H1 (cell line): Measurements from ENCODE around the gene MR1. TPM values are rescaled to one million over a fixed set of nuclear protein-coding genes. Genes with fewer than 3 reads are reported as not detected.

Experiments used
- MAFK ChIP-seq: IDR thresholded peaks from 2 replicates; pipeline ENCODE4 v1.6.1; 2012; ENCODE audit warnings: low read depth, mild to moderate bottlenecking, improper control_type of control experiment, low read length
- SRF ChIP-seq: IDR thresholded peaks from 2 replicates; pipeline ENCODE4 v1.6.1; 2011; ENCODE audit warnings: mild to moderate bottlenecking, low read depth, low read length, moderate library complexity
- polyA plus RNA-seq, 7 experiments: library from polyadenylated mRNA; depleted of rRNA in 3 of 7; stranded (reverse) in 5 of 7; unstranded in 2 of 7; fragments of >200 nt in 5 of 7; fragments of 200-250 nt in 2 of 7; gene quantifications; 1 replicate in 5 of 7; 2 replicates in 1 of 7; 4 replicates in 1 of 7; pipeline versions ENCODE4 v1.2.1 to v1.2.3, GENCODE V29; 2011 to 2013; ENCODE audit warnings: missing spikeins in 2 of 7, mixed read lengths in 2 of 7
- total RNA-seq: library from RNA; stranded (reverse); fragmentation: NEBNext Ultra II Directional; extraction: Animal tissue kit (Norgen Biotek cat#: 25700); gene quantifications from 2 replicates; pipeline ENCODE4 v1.2.1, GENCODE V29; 2021
- TF ChIP-seq, protein P1 (sequence below): fragments of 300-600 bp; sonication (generic); IDR thresholded peaks from 2 replicates; pipeline ENCODE4 v1.7.1; 2012; ENCODE audit warnings: low read length, moderate library complexity, mild to moderate bottlenecking, inconsistent platforms; ENCODE audit not compliant: insufficient replicate concordance

Gene MR1
- total and polyA plus RNA-seq, 2 of the 8 experiments (the other 6 are each of a cell fraction or from before 2014, with no cell fraction given): 0.09 TPM; not detected in 1

DNA sequence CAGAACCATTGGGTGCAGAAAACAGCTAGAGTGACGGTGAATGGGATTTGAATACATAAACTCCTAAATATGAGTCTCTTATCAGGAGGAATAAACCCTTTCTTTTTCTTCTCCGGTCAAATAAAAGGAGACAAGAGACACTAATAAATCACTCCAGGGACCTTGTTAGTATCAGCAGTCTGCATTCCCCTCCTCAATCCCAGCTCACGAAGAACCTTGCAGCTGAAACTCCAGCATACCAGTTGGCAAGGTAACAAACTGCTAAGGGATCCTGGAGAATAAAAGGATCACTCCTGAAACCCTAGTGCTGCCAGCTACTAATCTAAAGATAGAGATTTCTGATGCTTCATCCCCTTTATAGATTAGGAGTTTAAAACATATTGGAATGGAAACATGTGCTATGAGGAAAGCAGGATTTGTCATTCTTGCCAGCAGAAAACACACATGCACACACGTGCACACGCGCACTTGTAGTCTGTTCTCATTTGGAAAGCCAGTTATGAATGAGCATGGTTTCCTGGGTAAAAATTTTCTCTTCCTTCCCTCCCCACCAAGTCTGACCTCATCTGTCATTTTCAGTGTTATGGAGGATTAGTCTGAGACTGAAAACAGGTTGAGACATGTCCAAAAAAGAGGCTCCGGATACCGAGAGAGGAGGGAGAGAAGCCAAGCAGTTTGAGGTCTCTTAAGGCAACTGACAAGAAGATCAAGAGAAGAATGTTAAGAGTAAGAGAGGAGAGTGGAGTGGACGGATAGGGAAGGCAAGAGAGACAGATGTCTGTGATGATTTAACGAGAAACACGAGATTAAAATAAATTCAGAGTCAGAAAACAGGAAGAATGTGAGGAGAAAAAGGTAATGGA is 65.6 kb downstream of the MR1 start (continued):
- TF ChIP-seq, protein P1, sequence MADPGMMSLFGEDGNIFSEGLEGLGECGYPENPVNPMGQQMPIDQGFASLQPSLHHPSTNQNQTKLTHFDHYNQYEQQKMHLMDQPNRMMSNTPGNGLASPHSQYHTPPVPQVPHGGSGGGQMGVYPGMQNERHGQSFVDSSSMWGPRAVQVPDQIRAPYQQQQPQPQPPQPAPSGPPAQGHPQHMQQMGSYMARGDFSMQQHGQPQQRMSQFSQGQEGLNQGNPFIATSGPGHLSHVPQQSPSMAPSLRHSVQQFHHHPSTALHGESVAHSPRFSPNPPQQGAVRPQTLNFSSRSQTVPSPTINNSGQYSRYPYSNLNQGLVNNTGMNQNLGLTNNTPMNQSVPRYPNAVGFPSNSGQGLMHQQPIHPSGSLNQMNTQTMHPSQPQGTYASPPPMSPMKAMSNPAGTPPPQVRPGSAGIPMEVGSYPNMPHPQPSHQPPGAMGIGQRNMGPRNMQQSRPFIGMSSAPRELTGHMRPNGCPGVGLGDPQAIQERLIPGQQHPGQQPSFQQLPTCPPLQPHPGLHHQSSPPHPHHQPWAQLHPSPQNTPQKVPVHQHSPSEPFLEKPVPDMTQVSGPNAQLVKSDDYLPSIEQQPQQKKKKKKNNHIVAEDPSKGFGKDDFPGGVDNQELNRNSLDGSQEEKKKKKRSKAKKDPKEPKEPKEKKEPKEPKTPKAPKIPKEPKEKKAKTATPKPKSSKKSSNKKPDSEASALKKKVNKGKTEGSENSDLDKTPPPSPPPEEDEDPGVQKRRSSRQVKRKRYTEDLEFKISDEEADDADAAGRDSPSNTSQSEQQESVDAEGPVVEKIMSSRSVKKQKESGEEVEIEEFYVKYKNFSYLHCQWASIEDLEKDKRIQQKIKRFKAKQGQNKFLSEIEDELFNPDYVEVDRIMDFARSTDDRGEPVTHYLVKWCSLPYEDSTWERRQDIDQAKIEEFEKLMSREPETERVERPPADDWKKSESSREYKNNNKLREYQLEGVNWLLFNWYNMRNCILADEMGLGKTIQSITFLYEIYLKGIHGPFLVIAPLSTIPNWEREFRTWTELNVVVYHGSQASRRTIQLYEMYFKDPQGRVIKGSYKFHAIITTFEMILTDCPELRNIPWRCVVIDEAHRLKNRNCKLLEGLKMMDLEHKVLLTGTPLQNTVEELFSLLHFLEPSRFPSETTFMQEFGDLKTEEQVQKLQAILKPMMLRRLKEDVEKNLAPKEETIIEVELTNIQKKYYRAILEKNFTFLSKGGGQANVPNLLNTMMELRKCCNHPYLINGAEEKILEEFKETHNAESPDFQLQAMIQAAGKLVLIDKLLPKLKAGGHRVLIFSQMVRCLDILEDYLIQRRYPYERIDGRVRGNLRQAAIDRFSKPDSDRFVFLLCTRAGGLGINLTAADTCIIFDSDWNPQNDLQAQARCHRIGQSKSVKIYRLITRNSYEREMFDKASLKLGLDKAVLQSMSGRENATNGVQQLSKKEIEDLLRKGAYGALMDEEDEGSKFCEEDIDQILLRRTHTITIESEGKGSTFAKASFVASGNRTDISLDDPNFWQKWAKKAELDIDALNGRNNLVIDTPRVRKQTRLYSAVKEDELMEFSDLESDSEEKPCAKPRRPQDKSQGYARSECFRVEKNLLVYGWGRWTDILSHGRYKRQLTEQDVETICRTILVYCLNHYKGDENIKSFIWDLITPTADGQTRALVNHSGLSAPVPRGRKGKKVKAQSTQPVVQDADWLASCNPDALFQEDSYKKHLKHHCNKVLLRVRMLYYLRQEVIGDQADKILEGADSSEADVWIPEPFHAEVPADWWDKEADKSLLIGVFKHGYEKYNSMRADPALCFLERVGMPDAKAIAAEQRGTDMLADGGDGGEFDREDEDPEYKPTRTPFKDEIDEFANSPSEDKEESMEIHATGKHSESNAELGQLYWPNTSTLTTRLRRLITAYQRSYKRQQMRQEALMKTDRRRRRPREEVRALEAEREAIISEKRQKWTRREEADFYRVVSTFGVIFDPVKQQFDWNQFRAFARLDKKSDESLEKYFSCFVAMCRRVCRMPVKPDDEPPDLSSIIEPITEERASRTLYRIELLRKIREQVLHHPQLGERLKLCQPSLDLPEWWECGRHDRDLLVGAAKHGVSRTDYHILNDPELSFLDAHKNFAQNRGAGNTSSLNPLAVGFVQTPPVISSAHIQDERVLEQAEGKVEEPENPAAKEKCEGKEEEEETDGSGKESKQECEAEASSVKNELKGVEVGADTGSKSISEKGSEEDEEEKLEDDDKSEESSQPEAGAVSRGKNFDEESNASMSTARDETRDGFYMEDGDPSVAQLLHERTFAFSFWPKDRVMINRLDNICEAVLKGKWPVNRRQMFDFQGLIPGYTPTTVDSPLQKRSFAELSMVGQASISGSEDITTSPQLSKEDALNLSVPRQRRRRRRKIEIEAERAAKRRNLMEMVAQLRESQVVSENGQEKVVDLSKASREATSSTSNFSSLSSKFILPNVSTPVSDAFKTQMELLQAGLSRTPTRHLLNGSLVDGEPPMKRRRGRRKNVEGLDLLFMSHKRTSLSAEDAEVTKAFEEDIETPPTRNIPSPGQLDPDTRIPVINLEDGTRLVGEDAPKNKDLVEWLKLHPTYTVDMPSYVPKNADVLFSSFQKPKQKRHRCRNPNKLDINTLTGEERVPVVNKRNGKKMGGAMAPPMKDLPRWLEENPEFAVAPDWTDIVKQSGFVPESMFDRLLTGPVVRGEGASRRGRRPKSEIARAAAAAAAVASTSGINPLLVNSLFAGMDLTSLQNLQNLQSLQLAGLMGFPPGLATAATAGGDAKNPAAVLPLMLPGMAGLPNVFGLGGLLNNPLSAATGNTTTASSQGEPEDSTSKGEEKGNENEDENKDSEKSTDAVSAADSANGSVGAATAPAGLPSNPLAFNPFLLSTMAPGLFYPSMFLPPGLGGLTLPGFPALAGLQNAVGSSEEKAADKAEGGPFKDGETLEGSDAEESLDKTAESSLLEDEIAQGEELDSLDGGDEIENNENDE: no peak
- no peak for TF ChIP-seq SRF
- TF ChIP-seq MAFK: no peak
- TF ChIP-seq, all 59 proteins: peak for 0
